ENCODE measurements around the gene DOCK2. TPM values are rescaled to one million over a fixed set of nuclear protein-coding genes. Genes with fewer than 3 reads are reported as not detected.

Gene DOCK2
- total RNA-seq, 5 donors from 2014 or later (not counting 1 experiment from before 2014, with no cell fraction given) = 168 to 303 (median 197) TPM

DNA sequence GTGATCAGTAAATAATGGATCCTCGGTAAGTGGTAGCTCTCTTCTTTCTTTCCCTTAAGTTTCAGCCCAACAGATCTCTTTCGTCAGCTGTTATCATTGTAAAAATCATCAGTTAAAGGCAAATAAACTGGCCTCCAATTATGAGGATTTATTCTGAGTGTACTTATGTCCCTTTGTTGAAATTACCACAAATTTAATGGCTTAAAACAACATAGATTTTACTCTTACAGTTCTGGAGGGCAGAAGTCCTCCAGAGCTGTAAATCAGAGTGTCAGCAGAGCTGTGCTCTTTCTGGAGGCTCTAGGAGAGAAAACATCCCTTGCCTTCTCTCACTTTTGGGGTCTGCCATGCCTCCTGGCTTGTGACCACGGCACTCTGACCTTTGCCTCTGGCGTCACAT lies 238.7 kb downstream of the DOCK2 start:
- peaks cover 8 to 11% of the 10 kb centered on the region in 2 donors for H3K36me3 ChIP-seq (ENCODE audit: control insufficient read depth in 2 of 2, extremely low read depth in 1 of 2, insufficient read depth in 1 of 2, low read length in 1 of 2)
- peaks cover 6 to 26% (median 7%) of the 10 kb centered on the region in 3 donors for H3K4me1 Mint-ChIP-seq
- no peak overlapping the region for H3K27ac Mint-ChIP-seq
- CTCF ChIA-PET = no interaction called here
- no peak overlapping the region for H3K27ac ChIP-seq (ENCODE audit: low read length)
- H3K36me3 Mint-ChIP-seq = peaks cover 55% of the 10 kb centered on the region
- POLR2A ChIA-PET = interaction anchor here in 1 of 2 donors (0.7 kb wide), 1 partner anchor 22 kb away, joined by 3 read pairs; no protein-coding TSS in a partner anchor
- ATAC-seq (replicated peaks in 1 of 4) = no peak
- no peaks in the 10 kb centered on the region for H3K27me3 ChIP-seq (replicated peaks in 1 of 2; ENCODE audit: control insufficient read depth in 2 of 2, extremely low read depth in 1 of 2, insufficient read depth in 2 of 2, low read length in 1 of 2)
- no peaks in the 10 kb centered on the region for H3K9me3 ChIP-seq
- no peak for DNase-seq
- H3K4me3 Mint-ChIP-seq = no peak overlapping the region
- H3K4me3 ChIP-seq (ENCODE audit: control insufficient read depth in 1 of 2, extremely low read depth in 1 of 2, low read length in 1 of 2) = no peak overlapping the region
- WGBS (ENCODE audit: insufficient coverage) = 94% methylated on average over 2 of the region's 4 CpGs
- H3K9me3 Mint-ChIP-seq = no peaks in the 10 kb centered on the region
- no peaks in the 10 kb centered on the region for H3K27me3 Mint-ChIP-seq
- H3K4me1 ChIP-seq (ENCODE audit: control insufficient read depth in 1 of 2, extremely low read depth in 1 of 2, insufficient read depth in 2 of 2, low read length in 2 of 2) = no peaks in the 10 kb centered on the region

GRCh38 chr5:169876386-169876785 lies 239.3 kb downstream of the DOCK2 start:
- DNase-seq (no peak), ATAC-seq (replicated peaks in 1 of 4) (no peak)
- no peaks in the 10 kb centered on the region for H3K4me1 ChIP-seq (ENCODE audit: control insufficient read depth in 1 of 2, extremely low read depth in 1 of 2, insufficient read depth in 2 of 2, low read length in 2 of 2)
- H3K27me3 ChIP-seq (replicated peaks in 1 of 2; ENCODE audit: control insufficient read depth in 2 of 2, extremely low read depth in 1 of 2, insufficient read depth in 2 of 2, low read length in 1 of 2) = no peaks in the 10 kb centered on the region
- no peak overlapping the region for H3K27ac ChIP-seq (ENCODE audit: low read length)
- Mint-ChIP-seq H3K36me3 (peaks cover 60% of the 10 kb centered on the region), H3K9me3 (no peaks in the 10 kb centered on the region), H3K4me1 (peaks cover 6 to 26% (median 7%) of the 10 kb centered on the region in 3 donors), H3K27ac (no peak overlapping the region), H3K4me3 (no peak overlapping the region), H3K27me3 (no peaks in the 10 kb centered on the region)
- H3K4me3 ChIP-seq (ENCODE audit: control insufficient read depth in 1 of 2, extremely low read depth in 1 of 2, low read length in 1 of 2) = no peak overlapping the region
- no CpG with 5 or more reads among the region's 1 CpG for WGBS (ENCODE audit: insufficient coverage)
- POLR2A ChIA-PET = no interaction called here
- H3K36me3 ChIP-seq (ENCODE audit: control insufficient read depth in 2 of 2, extremely low read depth in 1 of 2, insufficient read depth in 1 of 2, low read length in 1 of 2) = peaks cover 8 to 11% of the 10 kb centered on the region in 2 donors
- no peaks in the 10 kb centered on the region for H3K9me3 ChIP-seq
- CTCF ChIA-PET = no interaction called here

DNA sequence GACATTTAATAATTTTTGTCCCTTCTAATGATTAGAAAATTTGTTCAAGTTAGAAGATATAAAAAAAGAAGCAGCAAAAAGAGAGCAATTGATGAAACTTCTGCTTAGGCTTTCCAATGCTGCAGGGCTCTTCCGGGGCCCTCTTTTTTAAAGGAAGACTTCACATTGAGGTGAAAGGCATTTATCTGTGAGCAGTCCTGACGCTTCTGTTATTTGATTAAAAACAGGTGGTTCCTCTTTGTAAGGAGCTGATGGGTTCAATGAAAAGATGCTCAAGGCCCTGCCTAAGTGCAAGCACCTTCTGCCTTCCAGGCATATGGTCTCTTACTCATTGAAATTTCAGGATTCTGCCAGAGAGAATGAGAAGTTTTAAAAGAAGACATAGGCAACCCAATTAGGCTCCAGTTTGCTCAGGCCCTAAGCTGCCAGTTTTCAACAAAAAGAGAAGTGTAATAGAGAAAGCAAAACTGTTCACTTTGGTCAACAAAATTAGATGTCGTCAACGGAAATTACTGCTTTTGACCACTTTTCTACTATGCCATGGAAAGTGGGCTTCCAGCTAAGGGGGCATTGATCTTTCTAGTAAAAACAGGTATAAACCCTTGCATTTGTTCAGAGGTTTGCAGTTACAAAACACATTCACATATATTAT lies 243.1 kb downstream of the DOCK2 start:
- Histone ChIP-seq H3K36me3 (ENCODE audit: control insufficient read depth in 2 of 2, extremely low read depth in 1 of 2, insufficient read depth in 1 of 2, low read length in 1 of 2) (peaks cover 4 to 11% of the 10 kb centered on the region in 2 donors), H3K4me3 (ENCODE audit: control insufficient read depth in 1 of 2, extremely low read depth in 1 of 2, low read length in 1 of 2) (no peak overlapping the region), H3K27me3 (replicated peaks in 1 of 2; ENCODE audit: control insufficient read depth in 2 of 2, extremely low read depth in 1 of 2, insufficient read depth in 2 of 2, low read length in 1 of 2) (no peaks in the 10 kb centered on the region), H3K27ac (ENCODE audit: low read length) (no peak overlapping the region), H3K4me1 (ENCODE audit: control insufficient read depth in 1 of 2, extremely low read depth in 1 of 2, insufficient read depth in 2 of 2, low read length in 2 of 2) (peaks cover 0 to 3% of the 10 kb centered on the region in 2 experiments), H3K9me3 (no peaks in the 10 kb centered on the region)
- POLR2A ChIA-PET = interaction anchor here in 1 of 2 donors (0.5 kb wide), 1 partner anchor 904 kb away, joined by 3 read pairs; no protein-coding TSS in a partner anchor
- Mint-ChIP-seq H3K27ac (no peak overlapping the region), H3K27me3 (no peaks in the 10 kb centered on the region), H3K4me3 (no peak overlapping the region), H3K4me1 (peaks cover 18 to 46% (median 27%) of the 10 kb centered on the region in 3 donors), H3K36me3 (peaks cover 71% of the 10 kb centered on the region), H3K9me3 (no peaks in the 10 kb centered on the region)
- CTCF ChIA-PET = no interaction called here
- ATAC-seq (replicated peaks in 1 of 4) = no peak
- DNase-seq = no peak
- 80% methylated on average over 1 of the region's 4 CpGs for whole genome bisulfite sequencing (ENCODE audit: insufficient coverage)

GRCh38 chr5:169880785-169881184 lies 243.7 kb downstream of the DOCK2 start:
- H3K27ac ChIP-seq (ENCODE audit: low read length) = no peak overlapping the region

DNA sequence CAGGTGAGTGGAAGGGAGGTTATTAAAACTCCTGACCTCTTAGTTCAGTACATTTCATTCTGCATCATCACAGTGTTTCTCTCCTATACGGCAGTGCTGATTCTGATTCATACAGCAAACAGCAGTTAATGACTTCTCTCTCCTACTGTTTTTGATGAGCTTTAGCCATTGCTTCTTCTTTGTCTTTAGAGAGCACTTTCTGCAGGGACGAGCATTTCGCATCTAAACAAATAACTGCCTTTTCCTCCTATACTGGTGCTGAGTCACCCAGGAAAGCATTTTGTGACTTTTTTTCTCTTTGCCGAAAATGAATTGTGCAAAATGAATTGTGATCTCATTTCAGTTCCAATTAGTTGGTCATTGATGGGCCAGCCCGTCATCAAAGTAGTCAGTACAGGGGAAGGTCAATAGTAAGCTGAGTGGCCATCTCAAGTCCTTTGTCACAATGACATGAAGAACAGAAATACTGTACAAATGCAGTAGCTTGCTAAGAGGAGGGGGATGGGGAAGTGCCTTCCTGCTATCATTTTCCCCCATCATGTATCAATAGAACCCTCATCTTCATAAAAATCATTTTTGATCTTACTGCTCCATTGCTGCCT lies 244.7 kb downstream of the DOCK2 start:
- DNase-seq = no peak
- Histone ChIP-seq H3K27me3 (replicated peaks in 1 of 2; ENCODE audit: control insufficient read depth in 2 of 2, extremely low read depth in 1 of 2, insufficient read depth in 2 of 2, low read length in 1 of 2) (no peaks in the 10 kb centered on the region), H3K4me1 (ENCODE audit: control insufficient read depth in 1 of 2, extremely low read depth in 1 of 2, insufficient read depth in 2 of 2, low read length in 2 of 2) (peaks cover 0 to 3% of the 10 kb centered on the region in 2 experiments), H3K9me3 (no peaks in the 10 kb centered on the region), H3K27ac (ENCODE audit: low read length) (no peak overlapping the region), H3K36me3 (ENCODE audit: control insufficient read depth in 2 of 2, extremely low read depth in 1 of 2, insufficient read depth in 1 of 2, low read length in 1 of 2) (peaks cover 3 to 9% of the 10 kb centered on the region in 2 donors), H3K4me3 (ENCODE audit: control insufficient read depth in 1 of 2, extremely low read depth in 1 of 2, low read length in 1 of 2) (no peak overlapping the region)
- peaks cover 24 to 35% (median 28%) of the 10 kb centered on the region in 3 donors for H3K4me1 Mint-ChIP-seq
- no peak overlapping the region for H3K4me3 Mint-ChIP-seq
- no peak for ATAC-seq (replicated peaks in 1 of 4)
- ChIA-PET CTCF (no interaction called here), POLR2A (interaction anchor here in 1 of 2 donors (0.6 kb wide), 1 partner anchor 80 kb away, joined by 3 read pairs; no protein-coding TSS in a partner anchor)
- H3K27me3 Mint-ChIP-seq = no peaks in the 10 kb centered on the region
- H3K27ac Mint-ChIP-seq = no peak overlapping the region
- no peaks in the 10 kb centered on the region for H3K9me3 Mint-ChIP-seq
- 84% methylated on average over 2 of the region's 5 CpGs for WGBS (ENCODE audit: insufficient coverage)
- peaks cover 66% of the 10 kb centered on the region for H3K36me3 Mint-ChIP-seq

More at GRCh38 chr5:169880785-169881184, 243.7 kb downstream of the DOCK2 start:
- Mint-ChIP-seq H3K9me3 (no peaks in the 10 kb centered on the region), H3K4me3 (no peak overlapping the region), H3K27me3 (no peaks in the 10 kb centered on the region), H3K27ac (no peak overlapping the region), H3K4me1 (peaks cover 20 to 45% (median 28%) of the 10 kb centered on the region in 3 donors), H3K36me3 (peaks cover 70% of the 10 kb centered on the region)
- Histone ChIP-seq H3K4me3 (ENCODE audit: control insufficient read depth in 1 of 2, extremely low read depth in 1 of 2, low read length in 1 of 2) (no peak overlapping the region), H3K4me1 (ENCODE audit: control insufficient read depth in 1 of 2, extremely low read depth in 1 of 2, insufficient read depth in 2 of 2, low read length in 2 of 2) (peaks cover 0 to 3% of the 10 kb centered on the region in 2 experiments), H3K36me3 (ENCODE audit: control insufficient read depth in 2 of 2, extremely low read depth in 1 of 2, insufficient read depth in 1 of 2, low read length in 1 of 2) (peaks cover 3 to 11% of the 10 kb centered on the region in 2 donors), H3K9me3 (no peaks in the 10 kb centered on the region), H3K27me3 (replicated peaks in 1 of 2; ENCODE audit: control insufficient read depth in 2 of 2, extremely low read depth in 1 of 2, insufficient read depth in 2 of 2, low read length in 1 of 2) (no peaks in the 10 kb centered on the region)
- WGBS (ENCODE audit: insufficient coverage) = 100% methylated on average over 2 of the region's 2 CpGs
- ChIA-PET POLR2A (no interaction called here), CTCF (no interaction called here)
- no peak for ATAC-seq (replicated peaks in 1 of 4)
- no peak for DNase-seq

GRCh38 chr5:169886033-169886432 lies 249.0 kb downstream of the DOCK2 start:
- H3K4me1 Mint-ChIP-seq = peaks cover 22 to 26% (median 23%) of the 10 kb centered on the region in 3 donors
- Histone ChIP-seq H3K9me3 (no peaks in the 10 kb centered on the region), H3K4me3 (ENCODE audit: control insufficient read depth in 1 of 2, extremely low read depth in 1 of 2, low read length in 1 of 2) (no peak overlapping the region), H3K27ac (ENCODE audit: low read length) (no peak overlapping the region), H3K27me3 (replicated peaks in 1 of 2; ENCODE audit: control insufficient read depth in 2 of 2, extremely low read depth in 1 of 2, insufficient read depth in 2 of 2, low read length in 1 of 2) (no peaks in the 10 kb centered on the region), H3K36me3 (ENCODE audit: control insufficient read depth in 2 of 2, extremely low read depth in 1 of 2, insufficient read depth in 1 of 2, low read length in 1 of 2) (peaks cover 3 to 9% of the 10 kb centered on the region in 2 donors), H3K4me1 (ENCODE audit: control insufficient read depth in 1 of 2, extremely low read depth in 1 of 2, insufficient read depth in 2 of 2, low read length in 2 of 2) (peaks cover 0 to 3% of the 10 kb centered on the region in 2 experiments)
- DNase-seq (no peak), ATAC-seq (replicated peaks in 1 of 4) (no peak)
- peaks cover 55% of the 10 kb centered on the region for H3K36me3 Mint-ChIP-seq
- no CpG with 5 or more reads among the region's 2 CpGs for WGBS (ENCODE audit: insufficient coverage)
- no peaks in the 10 kb centered on the region for H3K9me3 Mint-ChIP-seq
- H3K4me3 Mint-ChIP-seq = no peak overlapping the region
- no peaks in the 10 kb centered on the region for H3K27me3 Mint-ChIP-seq
- POLR2A ChIA-PET = no interaction called here
- CTCF ChIA-PET = no interaction called here
- H3K27ac Mint-ChIP-seq = no peak overlapping the region
